Neural progenitor cell (in vitro differentiated cells): ENCODE data around the gene PFN1.

Experiments
- EZH2 ChIP-seq: fragments of 200-600 bp; sonication (generic); IDR thresholded peaks from 2 replicates; pipeline ENCODE4 v1.6.1; 2017; ENCODE audit warnings: antibody characterized with exemption, mild to moderate bottlenecking, moderate library complexity
- EZH2phosphoT487 ChIP-seq: fragments of 200-600 bp; sonication (generic); IDR thresholded peaks from 2 replicates; pipeline ENCODE4 v1.6.1; 2017; ENCODE audit warnings: antibody characterized with exemption
- TF ChIP-seq, protein P1 (sequence below): fragments of 200-600 bp; sonication (generic); IDR thresholded peaks from 2 replicates; pipeline ENCODE4 v1.5.1; 2017; ENCODE audit warnings: antibody characterized with exemption, mild to moderate bottlenecking

GRCh38 chr17:4899341-4900230, 48.7 kb downstream of the PFN1 start, which contains the start of gene C17orf107:
- TF ChIP-seq, protein P1, sequence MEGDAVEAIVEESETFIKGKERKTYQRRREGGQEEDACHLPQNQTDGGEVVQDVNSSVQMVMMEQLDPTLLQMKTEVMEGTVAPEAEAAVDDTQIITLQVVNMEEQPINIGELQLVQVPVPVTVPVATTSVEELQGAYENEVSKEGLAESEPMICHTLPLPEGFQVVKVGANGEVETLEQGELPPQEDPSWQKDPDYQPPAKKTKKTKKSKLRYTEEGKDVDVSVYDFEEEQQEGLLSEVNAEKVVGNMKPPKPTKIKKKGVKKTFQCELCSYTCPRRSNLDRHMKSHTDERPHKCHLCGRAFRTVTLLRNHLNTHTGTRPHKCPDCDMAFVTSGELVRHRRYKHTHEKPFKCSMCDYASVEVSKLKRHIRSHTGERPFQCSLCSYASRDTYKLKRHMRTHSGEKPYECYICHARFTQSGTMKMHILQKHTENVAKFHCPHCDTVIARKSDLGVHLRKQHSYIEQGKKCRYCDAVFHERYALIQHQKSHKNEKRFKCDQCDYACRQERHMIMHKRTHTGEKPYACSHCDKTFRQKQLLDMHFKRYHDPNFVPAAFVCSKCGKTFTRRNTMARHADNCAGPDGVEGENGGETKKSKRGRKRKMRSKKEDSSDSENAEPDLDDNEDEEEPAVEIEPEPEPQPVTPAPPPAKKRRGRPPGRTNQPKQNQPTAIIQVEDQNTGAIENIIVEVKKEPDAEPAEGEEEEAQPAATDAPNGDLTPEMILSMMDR = no peak
- TF ChIP-seq EZH2 (no peak), EZH2phosphoT487 (peak; percentile 34)
